22Rv1 (cell line): ENCODE results near the gene TTC23L.

ENCODE experiments used
- ZFX ChIP-seq: fragments of 450-650 bp; IDR thresholded peaks from 2 replicates; pipeline ENCODE4 v1.6.1; 2017; ENCODE audit warnings: antibody characterized with exemption, borderline replicate concordance
- TF ChIP-seq, protein P1 (sequence below): fragments of 450-650 bp; IDR thresholded peaks from 2 replicates; pipeline ENCODE4 v1.5.1; 2017; ENCODE audit warnings: mild to moderate bottlenecking

DNA sequence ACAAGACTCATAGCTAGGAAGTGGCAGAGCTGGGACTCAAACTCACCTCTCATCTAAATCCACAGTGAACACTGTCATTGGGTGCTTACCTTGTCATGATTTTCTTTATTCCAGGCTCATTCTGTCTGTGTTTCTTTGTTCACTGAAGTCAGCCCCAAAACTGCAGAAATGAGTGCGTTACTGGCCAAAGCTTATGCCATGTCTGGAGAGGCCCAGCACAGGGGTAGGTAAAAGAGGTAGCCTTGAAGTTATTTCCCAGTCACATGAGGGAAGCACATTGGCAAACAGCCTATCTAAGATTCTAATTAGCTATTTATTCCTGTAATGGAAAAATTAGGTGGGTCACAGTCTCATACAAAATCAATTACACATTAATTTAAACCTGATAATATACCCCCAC, 29.8 kb downstream of the TTC23L start:
- TF ChIP-seq, protein P1, sequence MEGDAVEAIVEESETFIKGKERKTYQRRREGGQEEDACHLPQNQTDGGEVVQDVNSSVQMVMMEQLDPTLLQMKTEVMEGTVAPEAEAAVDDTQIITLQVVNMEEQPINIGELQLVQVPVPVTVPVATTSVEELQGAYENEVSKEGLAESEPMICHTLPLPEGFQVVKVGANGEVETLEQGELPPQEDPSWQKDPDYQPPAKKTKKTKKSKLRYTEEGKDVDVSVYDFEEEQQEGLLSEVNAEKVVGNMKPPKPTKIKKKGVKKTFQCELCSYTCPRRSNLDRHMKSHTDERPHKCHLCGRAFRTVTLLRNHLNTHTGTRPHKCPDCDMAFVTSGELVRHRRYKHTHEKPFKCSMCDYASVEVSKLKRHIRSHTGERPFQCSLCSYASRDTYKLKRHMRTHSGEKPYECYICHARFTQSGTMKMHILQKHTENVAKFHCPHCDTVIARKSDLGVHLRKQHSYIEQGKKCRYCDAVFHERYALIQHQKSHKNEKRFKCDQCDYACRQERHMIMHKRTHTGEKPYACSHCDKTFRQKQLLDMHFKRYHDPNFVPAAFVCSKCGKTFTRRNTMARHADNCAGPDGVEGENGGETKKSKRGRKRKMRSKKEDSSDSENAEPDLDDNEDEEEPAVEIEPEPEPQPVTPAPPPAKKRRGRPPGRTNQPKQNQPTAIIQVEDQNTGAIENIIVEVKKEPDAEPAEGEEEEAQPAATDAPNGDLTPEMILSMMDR, result no peak
- TF ChIP-seq ZFX, result no peak
